Measurements from ENCODE around the gene OR8G1. TPM values are rescaled to one million over a fixed set of nuclear protein-coding genes. Genes with fewer than 3 reads are reported as not detected.

OR8G1 gene
- total RNA-seq, 4 donors from 2014 or later = not detected

DNA sequence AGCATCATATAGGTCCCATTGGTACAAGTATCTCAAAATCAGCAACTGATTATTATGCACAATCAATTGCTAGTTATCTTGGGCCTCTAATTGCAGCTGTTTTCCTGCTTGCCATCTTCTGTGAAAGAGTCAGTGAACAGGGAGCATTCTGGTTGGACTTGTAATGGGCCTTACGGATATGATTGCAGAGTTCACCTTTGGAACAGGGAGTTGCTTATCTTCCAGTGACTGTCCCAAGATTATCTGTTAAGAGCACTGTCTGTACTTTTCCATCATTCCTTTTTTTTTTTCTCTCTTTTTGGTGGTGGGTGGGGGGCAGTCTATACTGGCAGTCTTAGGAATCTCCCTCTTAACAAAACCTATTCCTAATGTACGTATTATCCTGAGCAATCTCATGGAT is 33.1 kb downstream of the OR8G1 start:
- TF ChIP-seq, protein P1, sequence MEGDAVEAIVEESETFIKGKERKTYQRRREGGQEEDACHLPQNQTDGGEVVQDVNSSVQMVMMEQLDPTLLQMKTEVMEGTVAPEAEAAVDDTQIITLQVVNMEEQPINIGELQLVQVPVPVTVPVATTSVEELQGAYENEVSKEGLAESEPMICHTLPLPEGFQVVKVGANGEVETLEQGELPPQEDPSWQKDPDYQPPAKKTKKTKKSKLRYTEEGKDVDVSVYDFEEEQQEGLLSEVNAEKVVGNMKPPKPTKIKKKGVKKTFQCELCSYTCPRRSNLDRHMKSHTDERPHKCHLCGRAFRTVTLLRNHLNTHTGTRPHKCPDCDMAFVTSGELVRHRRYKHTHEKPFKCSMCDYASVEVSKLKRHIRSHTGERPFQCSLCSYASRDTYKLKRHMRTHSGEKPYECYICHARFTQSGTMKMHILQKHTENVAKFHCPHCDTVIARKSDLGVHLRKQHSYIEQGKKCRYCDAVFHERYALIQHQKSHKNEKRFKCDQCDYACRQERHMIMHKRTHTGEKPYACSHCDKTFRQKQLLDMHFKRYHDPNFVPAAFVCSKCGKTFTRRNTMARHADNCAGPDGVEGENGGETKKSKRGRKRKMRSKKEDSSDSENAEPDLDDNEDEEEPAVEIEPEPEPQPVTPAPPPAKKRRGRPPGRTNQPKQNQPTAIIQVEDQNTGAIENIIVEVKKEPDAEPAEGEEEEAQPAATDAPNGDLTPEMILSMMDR (IDR thresholded peaks at IDR 0.05) = no peak
- no peak for TF ChIP-seq EP300 (IDR thresholded peaks at IDR 0.05)
- TF ChIP-seq POLR2A (IDR thresholded peaks at IDR 0.05; ENCODE audit: low read depth) = no peak
- TF ChIP-seq POLR2AphosphoS5 (IDR thresholded peaks at IDR 0.05) = no peak
- H3K4me1 ChIP-seq = no peaks in the 10 kb centered on the region
- H3K36me3 ChIP-seq = no peaks in the 10 kb centered on the region
- intact Hi-C loops (cut with DNase I) = no loop called here
- WGBS = 94% methylated on average over 2 of the region's 2 CpGs
- H3K4me3 ChIP-seq = no peak overlapping the region
- no peaks in the 10 kb centered on the region for H3K27me3 ChIP-seq
- no peak overlapping the region for H3K27ac ChIP-seq (replicated peaks in 1 of 4)
- H3K9me3 ChIP-seq = no peaks in the 10 kb centered on the region
- no peak for DNase-seq (ENCODE audit: extremely low spot score)

DNA sequence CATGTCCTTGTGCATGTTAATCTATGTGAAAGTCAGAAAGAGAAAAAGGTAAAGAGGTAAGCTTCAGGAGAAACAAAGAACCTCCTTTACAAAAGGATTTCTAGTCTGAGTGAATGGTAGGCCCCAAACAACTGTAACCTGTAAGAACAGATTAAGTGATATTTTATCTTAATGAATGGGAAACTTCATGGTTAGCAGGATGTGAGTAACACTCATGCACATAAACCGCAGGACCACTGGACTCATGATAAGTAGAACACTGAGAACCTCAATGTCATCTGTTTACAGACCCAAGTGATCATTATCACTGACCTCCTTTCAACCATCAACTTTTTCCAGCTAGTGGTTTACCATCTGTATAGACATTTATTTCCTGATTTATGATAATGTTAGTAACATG is 35.2 kb downstream of the OR8G1 start:
- Histone ChIP-seq H3K4me1 (no peaks in the 10 kb centered on the region), H3K36me3 (no peaks in the 10 kb centered on the region), H3K27me3 (no peaks in the 10 kb centered on the region), H3K9me3 (peaks cover 0 to 4% (median 0%) of the 10 kb centered on the region in 4 donors), H3K4me3 (no peak overlapping the region), H3K27ac (replicated peaks in 1 of 4) (no peak overlapping the region)
- intact Hi-C loops (cut with DNase I) = no loop called here
- DNase-seq (ENCODE audit: extremely low spot score) = no peak
- no peak for TF ChIP-seq EP300 (IDR thresholded peaks at IDR 0.05)
- TF ChIP-seq, protein P1 (IDR thresholded peaks at IDR 0.05) = no peak
- WGBS = 38% methylated on average over 1 of the region's 1 CpG

DNA sequence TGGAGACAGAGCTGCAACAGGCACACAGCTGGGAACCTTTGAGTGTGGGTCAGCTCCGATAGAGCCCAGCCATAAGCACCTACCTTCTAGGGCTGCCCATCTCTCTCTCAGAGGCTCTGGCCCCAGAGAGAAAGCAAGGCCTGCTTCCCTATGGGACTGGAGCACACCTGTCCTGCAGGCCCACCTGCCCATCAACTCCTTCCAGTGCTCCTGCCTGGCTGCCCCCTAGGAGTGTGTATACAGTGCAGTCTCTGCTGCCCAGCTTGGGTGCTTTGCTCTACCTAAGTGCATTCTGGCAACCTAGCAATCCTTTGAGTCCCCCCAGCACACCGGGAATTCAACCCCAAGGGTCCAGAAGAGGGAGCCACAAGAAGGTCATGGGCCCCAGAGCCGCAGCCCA is 36.3 kb downstream of the OR8G1 start:
- TF ChIP-seq POLR2A (IDR thresholded peaks at IDR 0.05; ENCODE audit: low read depth) = no peak
- TF ChIP-seq, protein P1 (IDR thresholded peaks at IDR 0.05) = no peak
- TF ChIP-seq POLR2AphosphoS5 (IDR thresholded peaks at IDR 0.05) = no peak
- no peak for TF ChIP-seq EP300 (IDR thresholded peaks at IDR 0.05)

DNA sequence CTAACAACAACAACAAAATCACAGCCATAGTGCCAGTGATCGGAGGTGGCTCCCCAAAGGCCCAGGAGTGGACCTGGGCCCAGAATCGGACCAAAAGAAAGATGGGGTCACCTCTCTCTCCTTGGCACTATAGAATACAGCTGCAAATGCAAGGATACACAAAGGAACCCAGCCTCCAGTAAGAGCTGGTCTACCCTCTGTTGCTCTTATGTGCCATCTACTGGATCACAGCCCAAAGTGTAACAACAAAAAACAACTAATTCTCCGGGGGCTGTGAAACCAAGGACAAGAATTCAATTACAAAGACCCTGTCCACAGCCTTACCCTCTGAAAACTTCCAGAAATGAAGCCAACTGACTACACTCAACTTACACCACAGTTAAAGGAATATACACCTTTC is 36.9 kb downstream of the OR8G1 start:
- DNase-seq (ENCODE audit: extremely low spot score) = no peak
- Histone ChIP-seq H3K27me3 (no peaks in the 10 kb centered on the region), H3K4me1 (no peaks in the 10 kb centered on the region), H3K9me3 (peaks cover 0 to 4% (median 0%) of the 10 kb centered on the region in 4 donors), H3K36me3 (no peaks in the 10 kb centered on the region), H3K4me3 (no peak overlapping the region), H3K27ac (replicated peaks in 1 of 4) (no peak overlapping the region)
- TF ChIP-seq, protein P1 (IDR thresholded peaks at IDR 0.05) = no peak
- no peak for TF ChIP-seq POLR2A (IDR thresholded peaks at IDR 0.05; ENCODE audit: low read depth)
- no peak for TF ChIP-seq EP300 (IDR thresholded peaks at IDR 0.05)
- no peak for TF ChIP-seq POLR2AphosphoS5 (IDR thresholded peaks at IDR 0.05)
- WGBS = 78% methylated on average over 3 of the region's 3 CpGs
- intact Hi-C loops (cut with DNase I) = no loop called here

More for the DNA sequence above, 36.3 kb downstream of the OR8G1 start:
- no peaks in the 10 kb centered on the region for H3K27me3 ChIP-seq
- H3K4me3 ChIP-seq = no peak overlapping the region
- H3K36me3 ChIP-seq = no peaks in the 10 kb centered on the region
- no peaks in the 10 kb centered on the region for H3K4me1 ChIP-seq
- intact Hi-C loops (cut with DNase I) = no loop called here
- WGBS = 81% methylated on average over 3 of the region's 3 CpGs
- H3K9me3 ChIP-seq = peaks cover 0 to 4% (median 0%) of the 10 kb centered on the region in 4 donors
- DNase-seq (ENCODE audit: extremely low spot score) = no peak
- no peak overlapping the region for H3K27ac ChIP-seq (replicated peaks in 1 of 4)

DNA sequence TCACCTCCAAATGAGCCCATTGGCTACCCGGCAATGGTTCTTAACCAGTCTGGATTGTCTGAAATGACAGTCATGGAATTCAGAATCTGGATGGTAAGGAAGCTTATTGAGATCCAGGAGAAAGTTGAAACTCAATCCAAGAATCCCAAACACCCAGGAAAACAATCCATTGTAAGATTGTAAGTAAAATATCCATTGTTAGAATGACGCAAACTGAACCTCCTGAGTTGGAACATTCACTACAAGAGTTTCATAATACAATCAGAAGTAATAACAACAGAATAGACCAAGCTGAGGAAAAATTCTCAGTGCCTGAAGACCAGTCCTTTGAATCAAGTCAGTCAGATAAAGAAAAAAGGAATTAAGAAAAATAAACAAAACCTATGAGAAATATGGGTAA is 37.4 kb downstream of the OR8G1 start:
- H3K27ac ChIP-seq (replicated peaks in 1 of 4) = no peak overlapping the region
- 44% methylated on average over 2 of the region's 2 CpGs for WGBS
- peaks cover 0 to 4% (median 0%) of the 10 kb centered on the region in 4 donors for H3K9me3 ChIP-seq
- no peaks in the 10 kb centered on the region for H3K27me3 ChIP-seq
- DNase-seq (ENCODE audit: extremely low spot score) = no peak
- intact Hi-C loops (cut with DNase I) = no loop called here
- H3K4me3 ChIP-seq = no peak overlapping the region
- no peaks in the 10 kb centered on the region for H3K4me1 ChIP-seq
- H3K36me3 ChIP-seq = no peaks in the 10 kb centered on the region
- TF ChIP-seq POLR2AphosphoS5 (IDR thresholded peaks at IDR 0.05) (no peak), EP300 (IDR thresholded peaks at IDR 0.05) (no peak), POLR2A (IDR thresholded peaks at IDR 0.05; ENCODE audit: low read depth) (no peak)
- TF ChIP-seq, protein P1 (IDR thresholded peaks at IDR 0.05) = no peak

All from esophagus muscularis mucosa (tissue), 4 donors.